Glomerular endothelial cell (primary cell): ENCODE measurements around the gene RCAN1. TPM values are rescaled to one million over a fixed set of nuclear protein-coding genes. Genes with fewer than 3 reads are reported as not detected.
"Not testable (repeated sequence)": the region's sequence is repeated elsewhere in the genome, so short reads cannot be mapped to it uniquely, and the experiment has no call there.

ENCODE experiments used
- DNase-seq: peaks from one replicate; pipeline ENCODE4 v3.0.0-alpha.2; 2011; ENCODE audit warnings: low read depth, low spot score; ENCODE audit errors: extremely low read depth
- total RNA-seq: library from RNA; depleted of rRNA; stranded (reverse); fragments of >200 nt; gene quantifications from 2 replicates; pipeline ENCODE4 v1.2.3, GENCODE V29; 2015

RCAN1 gene
- total RNA-seq, 1 donor from 2014 or later = 42.8 TPM

- no peak for DNase-seq
Measured at GRCh38 chr21:34520281-34520680, 94.6 kb downstream of the RCAN1 start.

GRCh38 chr21:34519694-34520093, 95.2 kb downstream of the RCAN1 start:
- no peak for DNase-seq

- no peak for DNase-seq
Measured at GRCh38 chr21:34519016-34519415, 95.9 kb downstream of the RCAN1 start.

- DNase-seq = no peak
Measured at GRCh38 chr21:34518301-34518700, 96.6 kb downstream of the RCAN1 start.

GRCh38 chr21:34517491-34518245, 97.2 kb downstream of the RCAN1 start:
- DNase-seq = no peak

- no peak for DNase-seq
Measured at GRCh38 chr21:34517039-34517438, 97.9 kb downstream of the RCAN1 start.

- DNase-seq = no peak
Measured at GRCh38 chr21:34514576-34515115, 100.3 kb downstream of the RCAN1 start.

- no peak for DNase-seq
Measured at GRCh38 chr21:34513129-34513675, 101.7 kb downstream of the RCAN1 start.

- no peak for DNase-seq
Measured at GRCh38 chr21:34511787-34512455, 103.0 kb downstream of the RCAN1 start, which contains the start of gene KCNE1. Gene KCNE1, minus strand, starts transcription at chr21:34512210. Its CDS starts 62,576 bp downstream, at chr21:34449634.

- no peak for DNase-seq
Measured at GRCh38 chr21:34511181-34511580, 103.7 kb downstream of the RCAN1 start.

GRCh38 chr21:34510148-34511142, 104.5 kb downstream of the RCAN1 start:
- no peak for DNase-seq

GRCh38 chr21:34509151-34509550, 105.8 kb downstream of the RCAN1 start:
- no peak for DNase-seq

- DNase-seq = no peak
Measured at GRCh38 chr21:34504595-34504994, 110.3 kb downstream of the RCAN1 start.

GRCh38 chr21:34502480-34503106, 112.3 kb downstream of the RCAN1 start:
- no peak for DNase-seq

- DNase-seq = no peak
Measured at GRCh38 chr21:34501716-34502115, 113.2 kb downstream of the RCAN1 start.

GRCh38 chr21:34500191-34500590, 114.7 kb downstream of the RCAN1 start:
- DNase-seq = no peak

GRCh38 chr21:34499116-34499515, 115.8 kb downstream of the RCAN1 start:
- no peak for DNase-seq

GRCh38 chr21:34498623-34499022, 116.3 kb downstream of the RCAN1 start:
- no peak for DNase-seq

GRCh38 chr21:34483854-34484253, 131.1 kb downstream of the RCAN1 start:
- not testable (repeated sequence) for DNase-seq

- not testable (repeated sequence) for DNase-seq
Measured at GRCh38 chr21:34483435-34483834, 131.5 kb downstream of the RCAN1 start.
